Loucy (cell line): Measurements from ENCODE around the gene MEGF9.

Source experiments
- H2AFZ ChIP-seq: fragments of 200-600 bp; sonication (generic); 2 replicates; pipeline ENCODE4 v1.6.0; 2016; ENCODE audit warnings: antibody characterized with exemption, mild to moderate bottlenecking, low read length, moderate library complexity
- H3F3A ChIP-seq: fragments of 200-600 bp; 2 replicates; pipeline ENCODE4 v1.6.0; 2016; ENCODE audit warnings: antibody characterized with exemption, low read depth, mild to moderate bottlenecking
- H3K27me3 ChIP-seq: fragments of 200-600 bp; sonication (generic); 2 replicates; pipeline ENCODE4 v1.6.1; 2014; ENCODE audit warnings: low read length, mild to moderate bottlenecking; ENCODE audit not compliant: insufficient read depth, poor library complexity, severe bottlenecking
- H3K36me3 ChIP-seq: fragments of 200-600 bp; sonication (generic); 2 replicates; pipeline ENCODE4 v1.6.1; 2016; ENCODE audit warnings: low read length; ENCODE audit not compliant: insufficient read depth
- H3K4me1 ChIP-seq: fragments of 200-600 bp; sonication (generic); 2 replicates; pipeline ENCODE4 v1.5.1; 2014; ENCODE audit warnings: low read length, mild to moderate bottlenecking; ENCODE audit not compliant: insufficient read depth, poor library complexity, severe bottlenecking
- H3K4me2 ChIP-seq: fragments of 200-600 bp; sonication (generic); 2 replicates; pipeline ENCODE4 v1.6.0; 2014; ENCODE audit warnings: antibody characterized with exemption, low read length, low read depth, mild to moderate bottlenecking; ENCODE audit not compliant: poor library complexity, severe bottlenecking
- H3K4me3 ChIP-seq: fragments of 200-600 bp; sonication (generic); 2 replicates; pipeline ENCODE4 v1.5.1; 2014; ENCODE audit warnings: low read length, mild to moderate bottlenecking, mixed read lengths; ENCODE audit not compliant: poor library complexity, severe bottlenecking
- H3K79me2 ChIP-seq: fragments of 200-600 bp; sonication (generic); 2 replicates; pipeline ENCODE4 v1.6.1; 2014; ENCODE audit warnings: low read length; ENCODE audit not compliant: insufficient read depth
- H3K9ac ChIP-seq: fragments of 200-600 bp; sonication (generic); 2 replicates; pipeline ENCODE4 v1.6.0; 2014; ENCODE audit warnings: mild to moderate bottlenecking, low read depth, low read length, moderate library complexity; ENCODE audit not compliant: poor library complexity, severe bottlenecking
- H3K9me2 ChIP-seq: fragments of 200-600 bp; sonication (generic); replicated peaks from 2 replicates; pipeline ENCODE4 v1.6.1; 2016; ENCODE audit warnings: low read depth, low read length, mixed read lengths
- H3K9me3 ChIP-seq: fragments of 200-600 bp; sonication (generic); 2 replicates; pipeline ENCODE4 v1.6.1; 2014; ENCODE audit warnings: mild to moderate bottlenecking, antibody characterized with exemption, low read length, low read depth; ENCODE audit not compliant: insufficient read depth
- H4K20me1 ChIP-seq: fragments of 200-600 bp; sonication (generic); 2 replicates; pipeline ENCODE4 v1.6.0; 2014; ENCODE audit warnings: antibody characterized with exemption, low read length, mild to moderate bottlenecking; ENCODE audit not compliant: insufficient read depth, poor library complexity, severe bottlenecking
- CTCF ChIP-seq: fragments of 200-600 bp; sonication (generic); conservative IDR thresholded peaks from 2 replicates; pipeline ENCODE4 v1.5.1; 2014; ENCODE audit warnings: mild to moderate bottlenecking, antibody characterized with exemption, low read length
- EZH2phosphoT487 ChIP-seq: fragments of 200-600 bp; IDR thresholded peaks from 2 replicates; pipeline ENCODE4 v1.6.1; 2018; ENCODE audit warnings: antibody characterized with exemption, mild to moderate bottlenecking, moderate library complexity, borderline replicate concordance

The MEGF9 gene

DNA sequence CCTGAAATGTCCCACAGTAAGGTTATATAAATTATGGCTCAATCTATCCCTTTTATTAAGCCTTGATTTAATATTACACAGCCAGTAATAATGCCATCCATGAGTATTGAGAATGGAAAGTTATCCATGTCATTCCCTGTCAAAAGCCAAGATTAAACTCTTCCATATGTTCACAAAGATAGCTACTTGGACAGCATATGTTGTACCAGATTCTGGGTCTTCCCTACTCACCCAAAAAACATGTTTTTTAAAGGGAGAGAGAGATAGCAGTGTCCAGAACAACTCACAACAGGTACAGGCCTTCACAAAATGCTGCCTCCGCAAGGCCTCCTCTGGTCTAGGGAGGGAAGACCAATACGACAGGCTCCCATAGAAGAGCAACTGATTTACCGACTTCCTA, 149.7 kb downstream of the MEGF9 start:
- no peaks in the 10 kb centered on the region for H3K27me3 ChIP-seq
- no peaks in the 10 kb centered on the region for H3F3A ChIP-seq
- no peak overlapping the region for H3K4me2 ChIP-seq
- no peaks in the 10 kb centered on the region for H4K20me1 ChIP-seq
- no peak for TF ChIP-seq EZH2phosphoT487
- no peak for TF ChIP-seq CTCF
- no peak overlapping the region for H3K9ac ChIP-seq
- H2AFZ ChIP-seq: no peak overlapping the region
- H3K4me3 ChIP-seq: no peak overlapping the region
- H3K9me2 ChIP-seq: no peaks in the 10 kb centered on the region
- H3K4me1 ChIP-seq: peaks cover 26% of the 10 kb centered on the region
- H3K79me2 ChIP-seq: peaks cover 76% of the 10 kb centered on the region
- H3K9me3 ChIP-seq: no peaks in the 10 kb centered on the region
- peaks cover 86% of the 10 kb centered on the region; the same call in 1 of the 2 replicates for H3K36me3 ChIP-seq

DNA sequence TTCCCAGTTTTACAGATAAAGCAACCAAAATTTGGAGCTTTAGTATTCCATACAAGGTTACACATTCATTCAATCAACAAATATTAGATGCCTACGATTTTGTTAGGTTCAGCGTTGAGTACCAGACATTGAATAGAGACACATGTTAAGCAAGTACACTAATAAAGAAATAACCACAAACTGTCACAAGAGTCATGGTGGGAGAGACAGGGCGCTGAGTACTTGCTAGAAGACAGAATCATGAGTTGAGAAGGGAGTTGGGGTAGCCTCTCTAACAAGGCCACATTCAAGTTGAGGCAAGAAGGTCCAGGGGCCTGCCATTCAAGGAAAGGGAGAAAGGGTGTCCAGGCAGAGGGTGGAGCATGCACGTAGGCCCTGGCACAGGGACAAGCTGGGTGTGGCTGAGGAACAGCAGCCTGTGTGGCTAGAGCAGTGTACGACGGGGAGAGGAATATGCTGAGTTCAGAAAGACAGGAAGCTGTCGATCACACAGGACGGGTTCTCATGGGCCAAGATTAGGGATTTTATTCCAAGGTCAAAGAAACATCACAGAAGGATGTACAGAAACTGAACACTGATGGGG, 151.3 kb downstream of the MEGF9 start:
- peak overlapping the region; percentile 27 for H3K4me2 ChIP-seq
- H3K4me1 ChIP-seq: peaks cover 34% of the 10 kb centered on the region
- H2AFZ ChIP-seq: no peak overlapping the region
- H4K20me1 ChIP-seq: no peaks in the 10 kb centered on the region
- no peaks in the 10 kb centered on the region for H3K27me3 ChIP-seq
- no peaks in the 10 kb centered on the region for H3K9me2 ChIP-seq
- H3K36me3 ChIP-seq: peaks cover 78% of the 10 kb centered on the region; the same call in 1 of the 2 replicates
- no peak overlapping the region for H3K4me3 ChIP-seq
- H3K9me3 ChIP-seq: no peaks in the 10 kb centered on the region
- H3F3A ChIP-seq: no peaks in the 10 kb centered on the region
- H3K9ac ChIP-seq: peak overlapping the region; percentile 35
- TF ChIP-seq EZH2phosphoT487 (no peak), CTCF (no peak)
- peaks cover 90% of the 10 kb centered on the region for H3K79me2 ChIP-seq

DNA sequence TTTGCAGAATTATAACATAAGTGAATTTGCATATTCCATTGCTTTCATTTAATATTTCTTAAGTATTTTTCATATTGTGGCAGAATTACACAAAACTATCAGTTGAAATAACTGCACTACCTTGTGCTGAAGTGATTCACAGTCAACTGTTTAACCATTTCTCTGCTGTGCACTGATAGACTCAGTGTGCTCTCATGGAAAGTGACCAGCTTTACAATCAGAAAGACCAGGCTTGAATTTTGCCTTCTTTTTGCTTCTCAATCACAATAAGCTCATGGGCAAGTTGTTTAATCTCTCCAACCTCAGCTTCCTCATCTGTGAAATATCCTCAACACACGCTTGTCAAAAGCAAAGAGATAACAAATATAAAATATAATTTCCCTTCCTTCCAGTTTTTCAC, 152.6 kb downstream of the MEGF9 start:
- Histone ChIP-seq H4K20me1 (no peaks in the 10 kb centered on the region), H3F3A (no peaks in the 10 kb centered on the region)

More for the DNA sequence above, 152.6 kb downstream of the MEGF9 start:
- TF ChIP-seq EZH2phosphoT487: no peak
- no peak for TF ChIP-seq CTCF
- H3K79me2 ChIP-seq: peaks cover 82% of the 10 kb centered on the region
- H3K4me2 ChIP-seq: no peak overlapping the region
- peaks cover 67% of the 10 kb centered on the region; the same call in 1 of the 2 replicates for H3K36me3 ChIP-seq
- no peak overlapping the region for H2AFZ ChIP-seq
- no peaks in the 10 kb centered on the region for H3K9me2 ChIP-seq
- peaks cover 42% of the 10 kb centered on the region for H3K4me1 ChIP-seq
- H3K9ac ChIP-seq: no peak overlapping the region
- H3K27me3 ChIP-seq: no peaks in the 10 kb centered on the region
- H3K4me3 ChIP-seq: no peak overlapping the region
- H3K9me3 ChIP-seq: no peaks in the 10 kb centered on the region
